GM18519 (cell line): Measurements from ENCODE around the gene ZDHHC24.
"Not testable (repeated sequence)": the region's sequence is repeated elsewhere in the genome, so short reads cannot be mapped to it uniquely, and the experiment has no call there.

ENCODE experiments used
- ATAC-seq: cut with Tn5 transposase; IDR thresholded peaks from one replicate; pipeline ENCODE4 v1.9.1; 2021; ENCODE audit warnings: mild to moderate bottlenecking, moderate library complexity; ENCODE audit not compliant: unreplicated experiment, low FRiP score

The ZDHHC24 gene

GRCh38 chr11:66546966-66547661 is 1.3 kb upstream of the ZDHHC24 start:
- ATAC-seq: no peak

GRCh38 chr11:66546368-66546965 is 619 bp upstream of the ZDHHC24 start, which contains the start of gene ACTN3:
ACTN3 (plus strand) TSS chr11:66546903; CDS start chr11:66546938, 35 bp downstream.
- ATAC-seq: no peak

- ATAC-seq: not testable (repeated sequence)
These were observed 896 bp downstream of the ZDHHC24 start for GRCh38 chr11:66544952-66545351.

GRCh38 chr11:66543263-66544107 is 2.4 kb downstream of the ZDHHC24 start:
- ATAC-seq: no peak

- ATAC-seq: no peak
These were observed 3.5 kb downstream of the ZDHHC24 start for GRCh38 chr11:66542362-66542761.

- no peak for ATAC-seq
These were observed 4.0 kb downstream of the ZDHHC24 start for GRCh38 chr11:66541892-66542291.

- ATAC-seq: not testable (repeated sequence)
These were observed 5.2 kb downstream of the ZDHHC24 start for GRCh38 chr11:66540598-66540997.

- ATAC-seq: no peak
These were observed 6.0 kb downstream of the ZDHHC24 start for GRCh38 chr11:66539870-66540213.

GRCh38 chr11:66539170-66539869 is 6.5 kb downstream of the ZDHHC24 start:
- no peak for ATAC-seq

- no peak for ATAC-seq
These were observed 13.1 kb downstream of the ZDHHC24 start for GRCh38 chr11:66532784-66533183.

- ATAC-seq: no peak
These were observed 14.0 kb downstream of the ZDHHC24 start for GRCh38 chr11:66531841-66532240.

- no peak for ATAC-seq
These were observed 14.7 kb downstream of the ZDHHC24 start for GRCh38 chr11:66530927-66531709.

- no peak for ATAC-seq
These were observed 16.2 kb downstream of the ZDHHC24 start for GRCh38 chr11:66529655-66530054.

GRCh38 chr11:66529069-66529468 is 16.8 kb downstream of the ZDHHC24 start:
- no peak for ATAC-seq

- ATAC-seq: no peak
These were observed 21.4 kb downstream of the ZDHHC24 start for GRCh38 chr11:66524304-66525040.

- ATAC-seq: no peak
These were observed 22.2 kb downstream of the ZDHHC24 start for GRCh38 chr11:66523611-66524010.

GRCh38 chr11:66510990-66511339 is 34.9 kb downstream of the ZDHHC24 start:
- ATAC-seq: no peak

GRCh38 chr11:66510271-66510989 is 35.4 kb downstream of the ZDHHC24 start, which contains the start of gene BBS1:
BBS1 (plus strand) TSS chr11:66510635; CDS start chr11:66510660, 25 bp downstream.
- ATAC-seq: no peak

- no peak for ATAC-seq
These were observed 36.7 kb downstream of the ZDHHC24 start for GRCh38 chr11:66509131-66509561.
